ENCODE measurements around the gene CHD1L. TPM values are rescaled to one million over a fixed set of nuclear protein-coding genes. Genes with fewer than 3 reads are reported as not detected.

Gene CHD1L
- total and polyA plus RNA-seq, 4 donors: 14.1 to 23.8 (median 21.1) TPM

- no peak for TF ChIP-seq EGR1 (IDR thresholded peaks at IDR 0.05; ENCODE audit: low read depth in 2 of 2)
- no peak for TF ChIP-seq FOXA1 (IDR thresholded peaks at IDR 0.05)
- TF ChIP-seq YY1 (IDR thresholded peaks at IDR 0.05): no peak
- no peak for TF ChIP-seq HNF4G (IDR thresholded peaks at IDR 0.05)
- TF ChIP-seq MAX (IDR thresholded peaks at IDR 0.05): no peak
- TF ChIP-seq RAD21 (IDR thresholded peaks at IDR 0.05): no peak
- TF ChIP-seq FOXA2 (IDR thresholded peaks at IDR 0.05): no peak
- TF ChIP-seq GABPA (IDR thresholded peaks at IDR 0.05 in 1 of 2, conservative IDR thresholded peaks at IDR 0.05 in 1 of 2): no peak
- TF ChIP-seq SP1 (IDR thresholded peaks at IDR 0.05): no peak
- no peak for TF ChIP-seq ATF3 (IDR thresholded peaks at IDR 0.05)
- no peak for TF ChIP-seq NR2F2 (IDR thresholded peaks at IDR 0.05)
- no peak for TF ChIP-seq REST (IDR thresholded peaks at IDR 0.05)
- TF ChIP-seq CTCF (IDR thresholded peaks at IDR 0.05; ENCODE audit: low read depth, low read length, missing input control): no peak
- no peak for TF ChIP-seq ZBTB33 (IDR thresholded peaks at IDR 0.05)
- TF ChIP-seq TAF1 (conservative IDR thresholded peaks at IDR 0.05): no peak
- no peak for TF ChIP-seq HNF4A (conservative IDR thresholded peaks at IDR 0.05)
- TF ChIP-seq JUND (IDR thresholded peaks at IDR 0.05): no peak
- WGBS: 77% methylated on average over 4 of the region's 4 CpGs
- Histone ChIP-seq H3K27ac (ENCODE audit: low read depth in 1 of 2, low read length in 2 of 2) (no peak overlapping the region), H3K9me3 (ENCODE audit: control insufficient read depth in 4 of 4, low read length in 3 of 4) (no peaks in the 10 kb centered on the region), H3K4me3 (ENCODE audit: low read depth in 1 of 3, low read length in 3 of 3) (no peak overlapping the region), H3K27me3 (ENCODE audit: control insufficient read depth in 4 of 4, insufficient read depth in 4 of 4, low read length in 3 of 4) (no peaks in the 10 kb centered on the region), H3K4me1 (ENCODE audit: control insufficient read depth in 4 of 4, insufficient read depth in 4 of 4, low read length in 3 of 4) (no peaks in the 10 kb centered on the region), H3K9ac (ENCODE audit: low read depth in 1 of 2, low read length in 2 of 2) (no peak overlapping the region), H3K36me3 (ENCODE audit: control insufficient read depth in 4 of 4, insufficient read depth in 3 of 4, low read depth in 1 of 4, low read length in 3 of 4) (peaks cover 1 to 52% (median 35%) of the 10 kb centered on the region in 4 donors)
- DNase-seq (ENCODE audit: low spot score): no peak
Measured at GRCh38 chr1:147201276-147201675, 41.2 kb upstream of the CHD1L start.

- TF ChIP-seq REST (IDR thresholded peaks at IDR 0.05) (no peak), HNF4G (IDR thresholded peaks at IDR 0.05) (no peak), RXRA (IDR thresholded peaks at IDR 0.05) (no peak), HNF4A (conservative IDR thresholded peaks at IDR 0.05) (no peak), YY1 (IDR thresholded peaks at IDR 0.05) (no peak), GABPA (IDR thresholded peaks at IDR 0.05 in 1 of 2, conservative IDR thresholded peaks at IDR 0.05 in 1 of 2) (no peak), FOXA1 (IDR thresholded peaks at IDR 0.05) (no peak), RAD21 (IDR thresholded peaks at IDR 0.05) (no peak)
- H3K9ac ChIP-seq (ENCODE audit: low read depth in 1 of 2, low read length in 2 of 2): no peak overlapping the region
- 99% methylated on average over 1 of the region's 1 CpG for WGBS
- H3K27ac ChIP-seq (ENCODE audit: low read depth in 1 of 2, low read length in 2 of 2): no peak overlapping the region
- H3K27me3 ChIP-seq (ENCODE audit: control insufficient read depth in 4 of 4, insufficient read depth in 4 of 4, low read length in 3 of 4): no peaks in the 10 kb centered on the region
- no peak overlapping the region for H3K4me3 ChIP-seq (ENCODE audit: low read depth in 1 of 3, low read length in 3 of 3)
- H3K9me3 ChIP-seq (ENCODE audit: control insufficient read depth in 4 of 4, low read length in 3 of 4): no peaks in the 10 kb centered on the region
- DNase-seq (ENCODE audit: low spot score): no peak
- no peaks in the 10 kb centered on the region for H3K4me1 ChIP-seq (ENCODE audit: control insufficient read depth in 4 of 4, insufficient read depth in 4 of 4, low read length in 3 of 4)
- peaks cover 1 to 48% (median 33%) of the 10 kb centered on the region in 4 donors for H3K36me3 ChIP-seq (ENCODE audit: control insufficient read depth in 4 of 4, insufficient read depth in 3 of 4, low read depth in 1 of 4, low read length in 3 of 4)
Measured at GRCh38 chr1:147201786-147202185, 40.7 kb upstream of the CHD1L start.

All from liver (tissue), 9 donors.